Measurements from ENCODE around the gene MYDGF.

DNA sequence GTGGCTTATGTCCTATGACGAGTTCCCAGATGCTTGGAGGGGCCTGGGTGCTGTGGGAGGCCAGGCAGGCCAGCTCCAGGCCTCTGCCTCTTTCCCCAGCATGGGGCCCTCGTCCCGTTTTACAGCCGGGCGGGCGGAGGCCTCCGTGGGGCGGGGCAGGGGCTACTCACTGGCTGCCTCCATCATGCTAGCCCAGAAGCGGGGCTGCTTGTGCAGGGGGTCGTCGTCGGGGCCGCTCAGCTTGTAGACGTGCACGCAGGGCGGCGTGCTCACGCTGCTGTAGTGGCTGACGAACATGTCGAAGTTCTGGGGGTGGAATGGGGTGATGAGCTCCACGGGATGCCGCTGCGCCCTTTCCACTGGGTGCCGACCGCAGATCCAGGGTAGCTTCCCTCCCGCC lies 18.4 kb upstream of the MYDGF start:
- TF ChIP-seq, protein P1, sequence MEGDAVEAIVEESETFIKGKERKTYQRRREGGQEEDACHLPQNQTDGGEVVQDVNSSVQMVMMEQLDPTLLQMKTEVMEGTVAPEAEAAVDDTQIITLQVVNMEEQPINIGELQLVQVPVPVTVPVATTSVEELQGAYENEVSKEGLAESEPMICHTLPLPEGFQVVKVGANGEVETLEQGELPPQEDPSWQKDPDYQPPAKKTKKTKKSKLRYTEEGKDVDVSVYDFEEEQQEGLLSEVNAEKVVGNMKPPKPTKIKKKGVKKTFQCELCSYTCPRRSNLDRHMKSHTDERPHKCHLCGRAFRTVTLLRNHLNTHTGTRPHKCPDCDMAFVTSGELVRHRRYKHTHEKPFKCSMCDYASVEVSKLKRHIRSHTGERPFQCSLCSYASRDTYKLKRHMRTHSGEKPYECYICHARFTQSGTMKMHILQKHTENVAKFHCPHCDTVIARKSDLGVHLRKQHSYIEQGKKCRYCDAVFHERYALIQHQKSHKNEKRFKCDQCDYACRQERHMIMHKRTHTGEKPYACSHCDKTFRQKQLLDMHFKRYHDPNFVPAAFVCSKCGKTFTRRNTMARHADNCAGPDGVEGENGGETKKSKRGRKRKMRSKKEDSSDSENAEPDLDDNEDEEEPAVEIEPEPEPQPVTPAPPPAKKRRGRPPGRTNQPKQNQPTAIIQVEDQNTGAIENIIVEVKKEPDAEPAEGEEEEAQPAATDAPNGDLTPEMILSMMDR (IDR thresholded peaks at IDR 0.05): no peak
- TF ChIP-seq POLR2A (IDR thresholded peaks at IDR 0.05): no peak
